Peyer's patch (tissue), 4 donors: ENCODE results near the gene DRAXIN. TPM values are rescaled to one million over a fixed set of nuclear protein-coding genes. Genes with fewer than 3 reads are reported as not detected.

Experiments used
- DNase-seq, 3 donors: peaks; one replicate each; pipeline ENCODE4 v3.0.0-alpha.2; 2017 to 2019
- H3K27ac ChIP-seq, 4 donors: fragments of 200-600 bp; sonication (generic); one replicate each; pipeline ENCODE4 v1.5.1; 2016 to 2019
- H3K27me3 ChIP-seq, 2 donors: fragments of 200-600 bp; sonication (generic); one replicate each; pipeline ENCODE4 v1.5.1; 2019
- H3K36me3 ChIP-seq, 3 donors: fragments of 200-600 bp; sonication (generic); one replicate each; pipeline ENCODE4 v1.5.1; 2016 to 2019
- H3K4me1 ChIP-seq, 4 donors: fragments of 200-600 bp; sonication (generic); one replicate each; pipeline ENCODE4 v1.5.1; 2016 to 2019
- H3K4me3 ChIP-seq, 4 donors: fragments of 200-600 bp; sonication (generic); 1 replicate in 3 of 4; 2 replicates in 1 of 4; pipeline ENCODE4 v1.5.1; 2016 to 2019; ENCODE audit warnings: mild to moderate bottlenecking in 1 of 4
- H3K9me3 ChIP-seq, 4 donors: fragments of 200-600 bp; sonication (generic); one replicate each; pipeline ENCODE4 v1.5.1; 2016 to 2019; ENCODE audit warnings: mild to moderate bottlenecking in 1 of 4
- CTCF ChIP-seq, 6 experiments: fragments of 450-650 bp in 4 of 6; fragments of 200-600 bp in 2 of 6; sonication (generic) in 1 of 6; IDR thresholded peaks; one replicate each; pipeline ENCODE4 v1.5.1; 2017 to 2019; ENCODE audit warnings: antibody characterized with exemption in 6 of 6, mild to moderate bottlenecking in 3 of 6, moderate library complexity in 1 of 6
- POLR2A ChIP-seq, 2 donors: fragments of 450-650 bp; IDR thresholded peaks; one replicate each; pipeline ENCODE4 v1.5.1; 2017; ENCODE audit warnings: antibody characterized with exemption in 2 of 2, mild to moderate bottlenecking in 2 of 2, moderate library complexity in 2 of 2
- total RNA-seq, 4 donors: library from RNA; depleted of rRNA; stranded (reverse); fragments of >200 nt; gene quantifications; one replicate each; pipeline ENCODE4 v1.1.0, GENCODE V29; 2016

The DRAXIN gene
- total RNA-seq, 4 donors from 2014 or later, result not detected

GRCh38 chr1:11767922-11768704 lies 76.6 kb downstream of the DRAXIN start:
- no peaks in the 10 kb centered on the region for H3K27me3 ChIP-seq
- TF ChIP-seq POLR2A (IDR thresholded peaks at IDR 0.05), result no peak
- H3K4me3 ChIP-seq, result no peak overlapping the region
- no peak for DNase-seq
- H3K4me1 ChIP-seq, result no peaks in the 10 kb centered on the region
- no peak overlapping the region for H3K27ac ChIP-seq
- H3K36me3 ChIP-seq, result no peaks in the 10 kb centered on the region
- H3K9me3 ChIP-seq, result no peaks in the 10 kb centered on the region

GRCh38 chr1:11768821-11769220 lies 77.3 kb downstream of the DRAXIN start:
- TF ChIP-seq POLR2A (IDR thresholded peaks at IDR 0.05) (no peak), CTCF (IDR thresholded peaks at IDR 0.05) (no peak)
- Histone ChIP-seq H3K36me3 (no peaks in the 10 kb centered on the region), H3K4me3 (no peak overlapping the region), H3K9me3 (no peaks in the 10 kb centered on the region), H3K4me1 (no peaks in the 10 kb centered on the region), H3K27ac (no peak overlapping the region), H3K27me3 (no peaks in the 10 kb centered on the region)
- DNase-seq, result no peak

GRCh38 chr1:11769274-11769673 lies 77.8 kb downstream of the DRAXIN start:
- TF ChIP-seq CTCF (IDR thresholded peaks at IDR 0.05) (no peak), POLR2A (IDR thresholded peaks at IDR 0.05) (no peak)
- no peak overlapping the region for H3K27ac ChIP-seq
- no peaks in the 10 kb centered on the region for H3K27me3 ChIP-seq

GRCh38 chr1:11770011-11770410 lies 78.5 kb downstream of the DRAXIN start:
- H3K4me3 ChIP-seq, result no peak overlapping the region
- no peak overlapping the region for H3K27ac ChIP-seq
- TF ChIP-seq CTCF (IDR thresholded peaks at IDR 0.05) (no peak), POLR2A (IDR thresholded peaks at IDR 0.05) (no peak)
- H3K9me3 ChIP-seq, result no peaks in the 10 kb centered on the region
- no peak for DNase-seq
- no peaks in the 10 kb centered on the region for H3K36me3 ChIP-seq
- H3K27me3 ChIP-seq, result no peaks in the 10 kb centered on the region
- no peaks in the 10 kb centered on the region for H3K4me1 ChIP-seq

More at GRCh38 chr1:11769274-11769673, 77.8 kb downstream of the DRAXIN start:
- no peak overlapping the region for H3K4me3 ChIP-seq
- no peaks in the 10 kb centered on the region for H3K9me3 ChIP-seq
- no peaks in the 10 kb centered on the region for H3K4me1 ChIP-seq
- H3K36me3 ChIP-seq, result no peaks in the 10 kb centered on the region
- no peak for DNase-seq

- Histone ChIP-seq H3K27me3 (no peaks in the 10 kb centered on the region), H3K4me1 (no peaks in the 10 kb centered on the region), H3K36me3 (no peaks in the 10 kb centered on the region), H3K27ac (no peak overlapping the region), H3K4me3 (no peak overlapping the region), H3K9me3 (no peaks in the 10 kb centered on the region)
- no peak for DNase-seq
- TF ChIP-seq CTCF (IDR thresholded peaks at IDR 0.05) (no peak), POLR2A (IDR thresholded peaks at IDR 0.05) (no peak)
Observed at GRCh38 chr1:11771481-11772043, 80.1 kb downstream of the DRAXIN start.

- Histone ChIP-seq H3K4me3 (no peak overlapping the region), H3K36me3 (no peaks in the 10 kb centered on the region), H3K27me3 (no peaks in the 10 kb centered on the region), H3K9me3 (no peaks in the 10 kb centered on the region), H3K4me1 (no peaks in the 10 kb centered on the region), H3K27ac (no peak overlapping the region)
- DNase-seq, result no peak
- TF ChIP-seq CTCF (IDR thresholded peaks at IDR 0.05), result no peak
- no peak for TF ChIP-seq POLR2A (IDR thresholded peaks at IDR 0.05)
Observed at GRCh38 chr1:11772458-11772857, 80.9 kb downstream of the DRAXIN start.
